GM18870 (cell line): ENCODE results near the gene ABCB11.

ENCODE experiments used
- ATAC-seq: cut with Tn5 transposase; IDR thresholded peaks from one replicate; pipeline ENCODE4 v1.9.1; 2021; ENCODE audit warnings: moderate library complexity; ENCODE audit not compliant: unreplicated experiment

Gene ABCB11

DNA sequence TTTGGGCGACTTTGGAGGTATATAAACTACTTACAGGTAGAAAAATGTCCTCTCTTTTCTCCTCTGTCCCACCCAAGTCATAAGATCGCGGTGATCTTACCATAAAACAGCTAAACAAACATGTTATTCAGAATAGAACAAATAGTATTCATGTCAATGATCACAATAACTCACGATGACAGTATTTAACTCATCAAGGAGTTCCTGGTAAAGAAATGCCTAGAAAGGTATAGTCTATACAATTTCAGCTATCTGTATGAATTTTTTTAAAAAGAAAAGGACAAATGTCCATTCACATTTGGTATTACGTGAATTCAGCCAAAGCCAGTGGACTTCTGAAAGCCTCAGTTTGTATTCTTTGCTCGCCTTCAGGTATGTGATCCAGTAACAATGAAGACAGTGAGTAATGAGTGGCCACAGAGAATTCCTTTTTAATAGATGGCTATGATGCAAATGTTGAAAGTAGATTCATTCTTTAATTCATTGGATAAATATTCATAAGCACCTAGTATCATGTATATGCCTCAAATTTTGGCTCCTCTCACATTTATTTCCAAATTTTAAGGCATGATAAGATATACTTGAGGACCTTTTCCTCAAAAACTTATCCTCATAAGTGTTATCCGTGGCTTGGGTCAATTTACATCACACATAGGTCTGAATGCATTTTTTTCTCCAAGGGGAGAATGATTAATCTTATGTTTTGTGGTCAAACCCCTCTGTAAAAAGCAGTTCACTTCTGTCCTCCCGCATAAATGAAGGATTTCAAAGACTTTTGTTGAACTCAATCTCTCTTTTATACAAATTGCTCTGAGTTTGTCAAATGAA, 20.3 kb downstream of the ABCB11 start:
- no peak for ATAC-seq

GRCh38 chr2:169009865-169010579, 21.1 kb downstream of the ABCB11 start:
- ATAC-seq = no peak

DNA sequence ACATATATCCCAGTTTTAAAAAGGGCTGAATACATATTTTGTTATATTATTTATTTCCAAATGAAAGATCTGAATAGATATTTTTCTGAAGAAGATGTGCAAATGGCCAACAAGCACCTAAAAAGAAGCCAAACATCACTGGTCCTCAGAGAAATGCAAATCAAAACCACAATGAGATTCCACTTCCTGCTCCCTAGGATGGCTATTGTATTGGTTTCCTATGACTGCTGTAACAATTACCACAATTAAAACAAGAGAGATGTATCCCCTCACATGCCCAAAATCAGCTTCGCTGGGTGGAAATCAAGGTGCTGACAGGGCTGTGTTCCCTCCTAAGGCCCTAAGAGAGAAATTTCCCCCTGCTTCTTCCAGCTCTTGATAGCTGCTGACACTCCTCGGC, 23.2 kb downstream of the ABCB11 start:
- ATAC-seq = no peak

DNA sequence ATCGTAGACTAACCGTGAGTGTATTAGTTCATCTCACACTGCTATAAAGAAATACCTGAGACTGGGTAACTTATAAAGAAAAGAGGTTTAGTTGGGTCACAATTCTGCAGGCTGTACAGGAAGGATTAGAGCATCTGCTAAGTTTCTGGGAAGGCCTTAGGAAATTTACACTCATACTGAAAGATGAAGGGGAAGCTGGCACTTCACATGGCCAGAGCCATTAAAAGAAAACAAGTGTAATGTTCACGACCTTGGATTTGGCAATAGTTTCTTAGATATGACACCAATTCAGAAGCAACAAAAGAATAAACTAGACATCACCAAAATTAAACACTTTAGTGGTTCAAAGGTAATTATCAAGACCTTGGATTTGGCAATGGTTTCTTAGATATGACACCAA, 23.8 kb downstream of the ABCB11 start:
- no peak for ATAC-seq

DNA sequence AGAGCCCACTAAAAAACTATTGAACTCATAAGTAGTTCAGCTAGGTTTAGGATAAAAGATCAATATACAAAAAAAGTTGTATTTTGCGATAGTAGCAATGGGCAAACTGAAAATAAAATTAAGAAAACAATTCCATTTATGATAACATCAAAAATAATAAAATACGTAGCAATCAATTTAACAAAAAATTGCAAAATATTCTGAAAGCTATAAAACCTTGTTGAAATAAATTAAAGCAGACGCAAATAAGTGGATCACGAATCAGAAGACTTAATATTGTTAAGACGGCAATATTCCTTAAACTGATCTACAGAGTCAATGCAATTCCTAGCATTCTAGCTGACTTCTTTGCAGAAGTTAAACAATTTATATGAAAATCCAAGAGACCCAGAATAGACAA, 24.5 kb downstream of the ABCB11 start:
- no peak for ATAC-seq

DNA sequence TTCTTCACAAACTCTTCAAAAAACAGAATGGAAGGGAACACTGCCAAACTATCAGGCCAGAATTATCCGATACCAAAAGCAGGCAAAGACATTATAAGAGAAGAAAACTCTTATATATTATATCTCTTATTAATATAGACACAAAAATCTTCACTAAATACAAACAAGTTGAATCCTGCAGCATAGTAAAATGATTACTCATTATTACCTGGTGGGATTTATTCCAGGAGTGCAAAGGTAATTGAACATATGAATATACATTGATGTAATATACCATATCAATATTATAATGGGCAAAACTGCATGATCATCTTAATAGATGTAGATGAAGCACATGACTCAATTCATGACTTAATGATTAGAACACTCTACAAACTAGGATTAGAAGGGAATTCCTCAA, 25.1 kb downstream of the ABCB11 start:
- ATAC-seq = no peak

GRCh38 chr2:169005080-169005598, 26.0 kb downstream of the ABCB11 start:
- no peak for ATAC-seq

- ATAC-seq = no peak
Measured at GRCh38 chr2:169002161-169002738, 28.9 kb downstream of the ABCB11 start.

DNA sequence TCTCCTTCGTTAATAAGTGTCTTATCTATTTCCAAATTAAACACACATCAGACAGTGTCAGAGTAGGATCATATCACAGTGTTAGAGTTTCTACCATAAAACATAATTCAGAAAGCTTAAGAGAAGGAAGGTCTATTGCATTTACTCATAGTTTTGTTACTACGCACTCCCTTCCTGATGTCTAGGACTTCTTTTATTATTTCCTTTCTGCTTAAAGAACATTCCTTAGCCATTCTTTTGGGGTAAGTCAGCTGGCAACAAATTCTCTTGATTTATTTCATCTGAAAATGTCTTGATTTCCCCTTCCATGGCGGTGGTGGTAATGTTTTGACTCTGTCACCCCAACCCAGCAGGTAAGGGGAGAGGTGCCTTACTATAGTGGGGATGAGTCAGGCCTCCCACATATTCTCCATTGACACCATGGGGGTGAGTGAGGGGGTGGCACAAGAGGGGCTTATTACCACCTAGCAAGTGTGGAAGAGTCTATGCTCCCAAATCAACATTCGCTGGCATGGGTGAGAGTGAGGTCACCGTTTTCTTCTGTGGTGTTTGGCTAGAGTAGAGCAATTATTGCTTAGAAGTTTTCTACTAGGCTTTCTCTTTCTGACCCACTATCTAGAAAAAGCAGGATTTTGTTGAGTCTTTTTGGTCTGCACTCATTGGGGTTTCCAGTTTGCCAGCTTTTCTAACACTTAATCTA, 29.9 kb downstream of the ABCB11 start:
- no peak for ATAC-seq

DNA sequence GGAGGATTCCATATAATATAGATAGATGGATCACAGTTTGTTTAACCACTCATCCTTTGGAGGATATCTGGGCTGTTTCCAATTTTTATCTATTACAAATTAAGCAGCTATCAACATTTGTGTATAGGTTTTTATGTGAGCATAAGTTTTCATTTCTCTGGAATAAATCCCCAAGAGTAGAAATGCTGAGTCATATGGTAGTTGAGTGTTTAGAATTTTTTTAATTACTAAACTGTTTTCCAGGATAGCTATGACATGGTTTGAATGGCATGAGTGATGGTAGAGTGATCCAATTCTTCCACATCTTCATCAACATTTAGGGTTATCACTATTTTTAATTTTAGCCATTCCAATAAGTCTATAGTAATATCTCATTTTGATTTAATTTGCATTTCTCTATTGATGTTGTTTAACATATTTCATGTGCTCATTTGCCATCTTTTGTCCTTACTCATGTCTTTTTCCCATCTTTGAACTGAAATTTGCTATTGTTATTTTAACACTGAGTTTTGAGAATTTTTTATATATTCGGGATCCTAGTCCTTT, 31.4 kb downstream of the ABCB11 start:
- no peak for ATAC-seq

DNA sequence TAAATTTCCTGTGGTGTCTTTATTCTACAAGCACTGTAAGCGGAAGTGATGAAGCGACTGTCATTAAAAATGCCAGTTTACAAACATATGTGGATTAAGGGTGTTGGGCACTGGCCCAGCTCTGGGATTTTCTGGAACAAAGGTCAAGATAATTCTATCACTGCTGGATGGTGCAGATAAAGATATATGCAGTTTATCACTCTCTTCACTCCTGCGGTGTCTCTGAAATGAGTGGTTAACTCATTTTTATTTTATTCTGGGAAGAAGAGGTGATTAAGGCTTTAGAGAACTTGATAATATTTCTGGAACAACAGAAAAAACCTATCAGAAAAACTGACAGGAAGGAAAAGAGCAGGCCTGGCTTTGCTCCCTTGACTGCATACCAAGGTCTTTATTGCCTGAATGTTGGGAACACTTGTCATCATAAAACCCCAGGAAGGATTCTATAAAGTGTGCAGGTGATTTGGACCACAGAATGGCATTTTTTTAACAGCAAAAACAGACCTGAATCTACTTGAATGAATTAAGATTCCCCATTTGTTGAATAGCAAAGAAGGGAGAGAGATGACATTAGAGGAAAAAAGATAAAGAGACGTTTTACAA, 32.4 kb downstream of the ABCB11 start:
- ATAC-seq = no peak

GRCh38 chr2:168997794-168998193, 33.3 kb downstream of the ABCB11 start:
- ATAC-seq = no peak

- ATAC-seq = no peak
Measured at GRCh38 chr2:168997118-168997521, 34.0 kb downstream of the ABCB11 start.

- ATAC-seq = no peak
Measured at GRCh38 chr2:168995744-168996143, 35.4 kb downstream of the ABCB11 start.

DNA sequence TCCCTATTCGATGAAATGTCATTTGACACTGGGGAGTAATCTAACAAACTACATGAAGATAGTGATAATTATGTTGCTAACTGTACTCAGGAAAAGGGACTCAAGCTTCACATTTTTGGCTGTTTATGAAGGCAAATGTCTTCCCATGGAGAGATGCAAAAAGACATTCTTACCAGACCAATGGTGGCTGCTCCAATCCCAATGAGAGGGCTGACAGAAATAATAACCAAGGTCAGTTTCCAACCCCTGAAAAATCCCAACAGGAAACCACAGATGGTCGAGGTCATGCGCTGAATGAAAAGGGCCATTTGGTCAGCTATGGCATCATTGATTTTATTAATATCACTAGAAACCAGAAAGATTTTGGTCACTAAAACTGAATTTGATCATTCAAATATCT, 37.6 kb downstream of the ABCB11 start:
- ATAC-seq = no peak

- ATAC-seq = no peak
Measured at GRCh38 chr2:168992591-168993349, 38.4 kb downstream of the ABCB11 start.

DNA sequence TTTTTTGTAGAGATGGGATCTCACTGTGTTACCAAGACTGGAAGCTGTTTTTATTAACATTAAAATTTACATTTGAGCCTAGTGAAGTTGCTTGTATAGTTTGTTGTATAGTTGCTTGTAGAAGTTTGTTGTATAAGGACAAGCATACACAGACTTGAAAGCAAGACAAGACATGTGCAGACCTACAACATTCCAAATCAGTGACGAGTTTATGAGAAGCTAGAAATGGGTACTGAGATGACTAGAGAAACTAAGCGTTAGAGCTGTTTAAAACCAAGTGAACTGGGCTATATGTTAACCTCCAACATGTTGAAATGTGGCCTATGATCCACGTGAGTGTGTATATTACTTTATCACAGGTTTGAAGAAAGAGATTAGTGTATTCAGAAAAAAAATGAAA, 39.1 kb downstream of the ABCB11 start:
- no peak for ATAC-seq

GRCh38 chr2:168988755-168989154, 42.4 kb downstream of the ABCB11 start:
- no peak for ATAC-seq

- no peak for ATAC-seq
Measured at GRCh38 chr2:168986398-168986943, 44.7 kb downstream of the ABCB11 start.
